Measurements from ENCODE around the gene MLPH. TPM values are rescaled to one million over a fixed set of nuclear protein-coding genes. Genes with fewer than 3 reads are reported as not detected.

The MLPH gene
- total and polyA plus RNA-seq, 2 of the 13 experiments (the other 11 are each of a cell fraction or from before 2014, with no cell fraction given) = 0.12 TPM; not detected in 1

- no peak for TF ChIP-seq MLXIP (CRISPR knock-in tag; IDR thresholded peaks at IDR 0.05; ENCODE audit: borderline replicate concordance)
- TF ChIP-seq SP2 (CRISPR knock-in tag; IDR thresholded peaks at IDR 0.05) = no peak
- no peak for TF ChIP-seq WIZ (CRISPR knock-in tag; IDR thresholded peaks at IDR 0.05)
- TF ChIP-seq ZSCAN5A (CRISPR knock-in tag; IDR thresholded peaks at IDR 0.05; ENCODE audit: borderline replicate concordance) = no peak
- TF ChIP-seq NFKBIZ (CRISPR knock-in tag; IDR thresholded peaks at IDR 0.05) = no peak
- TF ChIP-seq ZNF670 (CRISPR knock-in tag; IDR thresholded peaks at IDR 0.05; ENCODE audit: borderline replicate concordance) = no peak
- 0 out of 2 replicates have a peak, but pooled peaks have one; percentile 53 for TF ChIP-seq ZNF761 (CRISPR knock-in tag; conservative IDR thresholded peaks at IDR 0.05)
- TF ChIP-seq, protein P1, sequence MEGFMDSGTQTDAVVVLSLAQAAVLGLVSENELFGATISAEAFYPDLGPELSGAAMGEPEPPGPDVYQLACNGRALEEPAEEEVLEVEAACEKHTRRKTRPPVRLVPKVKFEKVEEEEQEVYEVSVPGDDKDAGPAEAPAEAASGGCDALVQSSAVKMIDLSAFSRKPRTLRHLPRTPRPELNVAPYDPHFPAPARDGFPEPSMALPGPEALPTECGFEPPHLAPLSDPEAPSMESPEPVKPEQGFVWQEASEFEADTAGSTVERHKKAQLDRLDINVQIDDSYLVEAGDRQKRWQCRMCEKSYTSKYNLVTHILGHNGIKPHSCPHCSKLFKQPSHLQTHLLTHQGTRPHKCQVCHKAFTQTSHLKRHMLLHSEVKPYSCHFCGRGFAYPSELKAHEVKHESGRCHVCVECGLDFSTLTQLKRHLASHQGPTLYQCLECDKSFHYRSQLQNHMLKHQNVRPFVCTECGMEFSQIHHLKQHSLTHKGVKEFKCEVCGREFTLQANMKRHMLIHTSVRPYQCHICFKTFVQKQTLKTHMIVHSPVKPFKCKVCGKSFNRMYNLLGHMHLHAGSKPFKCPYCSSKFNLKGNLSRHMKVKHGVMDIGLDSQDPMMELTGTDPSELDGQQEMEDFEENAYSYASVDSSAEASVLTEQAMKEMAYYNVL (CRISPR knock-in tag; IDR thresholded peaks at IDR 0.05; ENCODE audit: borderline replicate concordance) = no peak
- TF ChIP-seq NR2C2 (CRISPR knock-in tag; IDR thresholded peaks at IDR 0.05; ENCODE audit: borderline replicate concordance) = no peak
- no peak for TF ChIP-seq SKI (IDR thresholded peaks at IDR 0.05; ENCODE audit: partially characterized antibody)
- no peak for TF ChIP-seq RARG (CRISPR knock-in tag; IDR thresholded peaks at IDR 0.05; ENCODE audit: low read depth)
- no peak for TF ChIP-seq ZNF790 (CRISPR knock-in tag; IDR thresholded peaks at IDR 0.05; ENCODE audit: borderline replicate concordance)
- no peak for TF ChIP-seq ARID3A (IDR thresholded peaks at IDR 0.05; ENCODE audit: low read depth, low read length)
- peak; percentile 23; the same call in 1 of the 2 replicates for TF ChIP-seq STAG1 (CRISPR knock-in tag; IDR thresholded peaks at IDR 0.05)
- TF ChIP-seq, protein P2, sequence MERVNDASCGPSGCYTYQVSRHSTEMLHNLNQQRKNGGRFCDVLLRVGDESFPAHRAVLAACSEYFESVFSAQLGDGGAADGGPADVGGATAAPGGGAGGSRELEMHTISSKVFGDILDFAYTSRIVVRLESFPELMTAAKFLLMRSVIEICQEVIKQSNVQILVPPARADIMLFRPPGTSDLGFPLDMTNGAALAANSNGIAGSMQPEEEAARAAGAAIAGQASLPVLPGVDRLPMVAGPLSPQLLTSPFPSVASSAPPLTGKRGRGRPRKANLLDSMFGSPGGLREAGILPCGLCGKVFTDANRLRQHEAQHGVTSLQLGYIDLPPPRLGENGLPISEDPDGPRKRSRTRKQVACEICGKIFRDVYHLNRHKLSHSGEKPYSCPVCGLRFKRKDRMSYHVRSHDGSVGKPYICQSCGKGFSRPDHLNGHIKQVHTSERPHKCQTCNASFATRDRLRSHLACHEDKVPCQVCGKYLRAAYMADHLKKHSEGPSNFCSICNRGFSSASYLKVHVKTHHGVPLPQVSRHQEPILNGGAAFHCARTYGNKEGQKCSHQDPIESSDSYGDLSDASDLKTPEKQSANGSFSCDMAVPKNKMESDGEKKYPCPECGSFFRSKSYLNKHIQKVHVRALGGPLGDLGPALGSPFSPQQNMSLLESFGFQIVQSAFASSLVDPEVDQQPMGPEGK (CRISPR knock-in tag; IDR thresholded peaks at IDR 0.05) = peak; percentile 12; the same call in 1 of the 2 replicates
- TF ChIP-seq CBX1 (IDR thresholded peaks at IDR 0.05; ENCODE audit: low read depth) = no peak
- no peak for TF ChIP-seq ADNP (CRISPR knock-in tag; IDR thresholded peaks at IDR 0.05)
- no peak for TF ChIP-seq ZNF10 (CRISPR knock-in tag; IDR thresholded peaks at IDR 0.05; ENCODE audit: borderline replicate concordance, low read depth)
- TF ChIP-seq HNRNPUL1 (IDR thresholded peaks at IDR 0.05; ENCODE audit: low read depth, low read length) = no peak
- no peak for TF ChIP-seq SNAPC2 (CRISPR knock-in tag; IDR thresholded peaks at IDR 0.05)
Measured at GRCh38 chr2:237600205-237600846, 113.3 kb downstream of the MLPH start (continued).
